ENCODE measurements around the gene KNSTRN.

The KNSTRN gene

DNA sequence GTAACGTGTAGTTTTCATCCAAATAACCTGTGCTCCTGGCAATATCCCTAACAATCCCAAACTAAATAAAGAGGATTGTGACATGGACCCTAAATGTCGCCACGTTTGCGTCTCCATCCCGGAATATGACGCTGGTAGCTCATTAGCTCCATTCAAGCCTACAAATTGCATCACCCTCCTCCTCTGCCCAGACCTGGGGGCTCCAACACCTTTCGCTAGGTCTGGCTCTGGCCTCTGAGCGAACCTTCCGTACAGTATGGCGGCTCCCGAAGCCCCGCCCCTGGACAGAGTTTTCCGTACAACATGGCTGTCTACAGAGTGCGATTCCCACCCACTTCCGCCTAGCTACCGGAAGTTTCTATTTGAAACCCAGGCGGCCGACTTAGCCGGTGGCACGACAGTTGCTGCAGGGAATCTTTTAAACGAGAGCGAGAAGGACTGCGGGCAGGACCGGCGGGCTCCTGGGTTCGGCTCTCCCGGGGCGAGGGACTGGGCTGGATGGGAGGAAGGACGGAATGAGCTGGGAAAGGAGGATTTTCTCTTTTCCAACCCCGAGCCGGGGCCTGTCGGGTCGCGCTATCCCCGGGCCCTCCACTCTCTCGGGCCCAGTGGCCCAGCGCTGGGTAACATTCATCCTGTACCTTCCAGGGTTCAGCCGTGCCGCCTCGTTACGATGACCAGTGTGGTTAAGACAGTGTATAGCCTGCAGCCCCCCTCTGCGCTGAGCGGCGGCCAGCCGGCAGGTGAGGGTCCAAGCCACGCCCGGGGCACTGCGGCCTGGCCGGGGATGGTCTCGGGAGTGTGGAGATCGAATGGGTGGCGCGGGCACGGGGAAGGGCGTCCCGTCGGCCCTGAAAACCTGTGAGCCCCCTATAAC lies at the start of gene KNSTRN:
Gene KNSTRN, plus strand, starts transcription at position 142 of the 877 bp plus-strand sequence. Its CDS starts 115 bp downstream, at position 257.
- DNase-seq, result peak; percentile 91

DNA sequence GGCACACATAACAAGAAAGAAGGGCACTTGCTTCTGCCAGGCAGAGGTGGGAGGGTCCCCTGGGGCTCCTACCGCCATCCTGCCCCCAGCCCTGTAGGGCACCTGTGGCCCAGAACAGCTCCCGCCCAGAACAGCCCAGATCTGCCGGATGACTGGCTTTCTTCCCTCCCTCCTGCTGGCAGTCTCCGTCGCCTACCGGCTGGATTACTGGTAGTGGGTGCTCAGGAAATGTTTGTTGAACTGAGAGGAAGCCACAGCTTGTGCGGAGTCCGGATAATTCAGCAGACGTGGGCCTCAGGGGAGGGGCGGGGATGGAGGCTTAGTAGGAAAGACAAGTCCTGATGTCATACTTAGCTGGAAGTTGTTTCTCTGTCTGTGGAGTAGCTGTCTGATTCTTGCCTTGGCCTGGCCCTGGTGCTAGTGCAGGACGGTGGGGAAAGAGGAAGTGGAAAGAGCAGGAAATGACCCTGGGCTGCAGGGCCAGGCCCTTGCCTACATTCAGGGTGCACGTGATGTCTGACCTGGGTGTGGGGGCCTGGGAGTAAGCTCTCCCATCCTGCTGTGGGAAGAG lies 48.5 kb upstream of the KNSTRN start:
- peak; percentile 31 for DNase-seq

- no peak for DNase-seq
Measured at GRCh38 chr15:40334541-40334940, 48.0 kb upstream of the KNSTRN start.

GRCh38 chr15:40334941-40335795 lies 47.4 kb upstream of the KNSTRN start:
- DNase-seq, result no peak

DNA sequence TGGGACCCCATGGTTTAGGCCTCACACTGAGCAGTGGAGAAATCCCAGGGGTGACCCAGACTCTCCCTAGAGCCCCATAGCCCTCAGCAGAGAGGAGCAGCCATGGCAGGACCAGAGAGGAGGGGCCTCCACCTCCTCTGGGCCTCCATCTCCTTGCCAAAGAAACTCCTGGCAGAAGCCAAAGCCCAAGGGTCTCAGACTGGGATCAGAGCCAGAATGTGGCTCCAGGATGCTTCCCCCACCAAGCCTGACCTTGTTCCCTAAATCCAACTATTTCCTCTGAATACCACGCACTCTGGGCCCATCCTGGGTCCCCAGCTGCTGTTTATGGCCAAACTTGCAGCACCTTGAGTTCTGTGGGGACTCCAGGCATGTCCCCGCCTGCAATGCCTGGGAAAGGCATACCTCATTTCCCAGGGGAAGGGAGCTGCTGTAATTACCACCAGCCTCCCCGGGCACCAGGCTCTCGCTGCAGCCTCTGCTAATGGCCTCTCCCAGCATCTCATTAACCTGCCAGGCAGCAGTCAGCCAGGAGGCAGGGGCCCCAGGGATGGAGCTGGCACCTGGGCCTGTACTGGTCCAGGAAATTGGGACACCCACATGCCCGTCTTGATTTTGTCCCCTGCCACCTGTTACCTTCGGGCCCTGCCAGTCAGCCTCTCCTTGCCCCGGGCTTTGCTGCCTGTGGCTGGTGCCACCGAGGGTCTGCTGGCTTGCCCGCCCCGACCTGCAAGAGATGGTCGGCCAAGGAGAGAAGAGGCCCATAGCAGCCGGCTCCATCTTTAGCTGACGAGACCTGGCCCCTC lies 46.4 kb upstream of the KNSTRN start:
- DNase-seq, result no peak

DNA sequence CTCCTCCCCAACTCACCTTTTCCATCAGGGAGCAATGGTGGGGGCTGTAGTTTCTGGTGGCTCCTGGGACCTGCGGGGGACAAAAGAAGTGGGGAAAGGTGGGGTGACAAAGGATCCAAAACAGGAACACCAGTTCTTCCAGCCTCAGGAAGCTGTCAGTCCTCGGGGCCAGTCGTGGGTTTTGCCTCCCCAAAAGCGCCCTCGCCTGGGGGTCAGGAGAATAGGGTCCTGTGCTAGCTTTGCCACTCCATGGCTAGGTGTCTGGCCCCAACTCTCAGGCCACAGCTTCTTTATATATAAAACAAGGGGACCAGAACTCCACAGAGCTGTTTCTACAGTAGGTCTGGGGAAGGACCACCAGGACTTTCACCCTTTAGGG lies 45.8 kb upstream of the KNSTRN start:
- DNase-seq, result no peak

DNA sequence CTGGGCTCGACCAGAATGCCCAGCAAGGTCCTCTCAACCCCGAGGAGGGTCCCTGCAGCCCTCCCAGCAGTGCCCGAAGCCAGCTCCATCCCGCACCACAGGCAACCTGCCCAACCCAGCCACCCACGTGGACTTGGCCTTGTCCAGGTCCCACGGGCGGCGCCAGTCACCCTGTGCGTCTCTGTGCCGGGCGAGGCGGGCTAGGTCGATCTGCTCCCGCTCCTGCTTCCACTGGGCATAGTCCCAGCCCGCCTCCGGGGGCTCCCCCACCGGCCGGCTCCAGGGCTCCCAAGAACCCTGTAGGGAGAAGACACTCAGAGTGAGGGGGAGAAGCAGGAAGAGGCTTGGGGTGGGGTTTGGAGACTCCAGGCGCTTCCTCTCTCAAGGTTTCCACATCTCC lies 44.9 kb upstream of the KNSTRN start:
- DNase-seq, result no peak

GRCh38 chr15:40338041-40338657 lies 44.4 kb upstream of the KNSTRN start:
- peak; percentile 82 for DNase-seq

DNA sequence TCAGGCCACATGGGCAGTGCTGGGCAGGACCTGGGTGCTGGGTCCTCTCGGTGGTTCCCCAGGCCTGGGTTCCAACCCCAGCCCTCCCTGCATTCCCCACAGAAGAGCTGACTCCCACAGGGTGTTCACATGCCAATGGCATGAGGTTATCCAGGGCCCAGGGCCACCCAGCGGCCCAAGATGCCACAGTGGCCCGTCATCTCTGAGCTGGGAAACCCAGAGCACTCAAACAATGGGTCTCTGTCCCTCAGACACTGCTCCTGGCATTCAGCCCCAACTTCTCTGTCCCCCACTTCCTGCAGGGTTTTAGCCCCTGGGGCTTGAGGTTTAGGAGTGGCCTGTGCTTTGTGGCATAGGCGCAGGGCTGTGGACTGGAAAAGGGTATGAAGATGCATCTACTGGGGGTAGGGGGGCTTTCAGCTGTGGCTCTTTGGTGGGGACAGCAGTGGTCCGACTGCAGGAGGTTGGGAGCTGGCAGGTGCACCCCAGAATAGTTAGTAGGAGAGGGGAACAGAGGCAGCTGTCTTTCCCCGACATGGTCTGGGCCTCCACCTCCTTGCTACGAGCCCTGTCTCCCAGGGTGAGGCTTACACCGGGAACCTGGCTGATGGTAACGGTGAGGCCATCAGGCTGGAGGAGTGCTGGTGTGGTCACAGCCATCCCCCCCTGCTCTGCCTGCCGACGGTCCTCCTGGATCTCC lies 43.5 kb upstream of the KNSTRN start:
- DNase-seq, result no peak

DNA sequence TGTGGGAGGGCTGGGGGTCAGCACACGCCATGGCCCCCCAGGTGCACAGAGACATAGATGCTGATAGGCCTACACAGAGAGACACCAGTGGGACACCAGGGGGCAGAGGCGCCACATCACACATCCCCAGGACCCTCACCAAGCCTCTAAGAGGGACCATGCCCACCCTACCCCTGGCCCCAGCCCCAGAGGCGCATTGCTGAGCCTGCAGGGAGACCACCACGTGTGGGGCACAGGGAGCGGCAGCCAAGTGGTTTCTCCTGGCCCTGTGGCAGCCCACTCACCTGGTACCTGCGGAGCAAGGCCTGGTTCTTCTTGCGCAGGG lies 42.9 kb upstream of the KNSTRN start:
- no peak for DNase-seq

DNA sequence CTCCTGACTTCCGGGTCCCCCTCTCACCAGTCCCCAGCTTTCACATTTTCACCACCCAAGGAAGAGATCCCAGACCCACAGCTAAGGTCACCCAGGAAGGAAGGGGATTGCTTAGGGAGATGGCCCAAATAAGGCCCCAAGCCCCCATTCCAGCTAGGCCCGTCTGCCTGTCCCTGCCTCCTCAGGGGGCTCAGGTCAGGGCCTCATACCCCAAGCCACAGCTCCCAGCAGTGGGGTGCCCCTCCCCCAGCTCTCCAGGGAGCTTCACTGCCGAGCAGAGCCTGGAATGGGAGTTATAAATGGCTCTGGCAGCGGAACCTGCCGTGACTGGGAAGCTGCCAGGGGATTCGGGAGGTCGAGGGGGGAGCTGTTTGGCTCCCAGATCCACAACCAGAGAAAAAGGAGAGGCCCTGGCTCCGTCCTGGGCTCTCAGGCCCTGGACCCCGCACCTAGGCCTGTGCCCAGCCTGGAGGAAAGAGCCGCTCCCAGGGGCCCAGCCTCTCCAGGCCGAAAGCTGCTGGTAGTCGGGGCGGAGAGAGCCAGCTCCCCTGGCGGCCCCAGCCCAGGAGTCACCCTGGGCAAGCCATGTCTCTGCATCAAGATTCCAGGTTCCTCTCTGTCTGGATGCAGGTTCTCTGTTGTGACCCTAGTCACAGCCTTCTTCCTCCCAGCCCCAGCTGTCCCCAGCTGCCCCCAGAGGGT lies 42.3 kb upstream of the KNSTRN start:
- DNase-seq, result no peak

- DNase-seq, result no peak
Measured at GRCh38 chr15:40340740-40341400, 41.7 kb upstream of the KNSTRN start, which contains the start of gene CCDC9B. Gene CCDC9B (minus strand): TSS chr15:40340939. CDS start chr15:40340819, 120 bp downstream.

DNA sequence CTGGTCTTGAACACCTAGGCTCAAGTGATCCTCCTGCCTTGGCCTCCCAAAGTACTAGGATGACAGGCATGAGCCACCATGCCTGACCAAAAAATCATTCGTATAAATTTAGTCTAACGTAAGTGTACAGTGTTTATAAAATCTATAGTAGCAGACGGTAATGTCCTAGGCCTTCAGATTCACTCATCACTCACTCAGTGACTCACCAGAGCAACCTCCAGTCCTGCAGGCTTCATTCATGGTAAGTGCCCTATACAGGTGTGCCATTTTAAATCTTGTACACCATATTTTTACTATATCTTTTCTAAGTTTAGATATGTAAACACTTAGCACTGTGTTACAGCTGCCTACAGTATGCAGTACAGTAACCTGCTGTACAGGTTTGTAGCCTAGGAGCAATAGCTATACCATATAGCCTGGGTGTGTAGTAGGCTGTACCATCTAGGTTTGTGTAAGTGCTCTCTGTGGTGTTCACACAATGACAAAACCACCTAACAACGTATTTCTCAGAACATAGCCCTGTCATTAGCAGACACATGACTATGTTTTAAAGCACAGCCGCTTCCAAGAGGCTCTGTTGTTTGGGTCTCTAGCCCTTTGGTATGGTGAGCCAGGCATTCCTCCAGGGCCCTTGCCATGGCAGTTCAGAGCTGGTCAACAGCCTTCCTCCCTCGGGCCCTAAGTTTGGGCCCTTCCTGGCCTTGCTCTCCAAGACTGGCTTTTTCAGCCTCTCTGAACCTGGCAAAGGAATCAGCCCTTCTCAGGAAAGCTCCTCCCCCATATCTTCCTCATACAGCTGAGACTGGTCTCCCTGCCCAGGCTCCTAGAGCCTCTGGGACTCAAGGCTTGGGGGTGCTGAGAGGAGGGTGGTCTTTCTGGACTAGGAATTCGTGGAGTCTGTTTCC lies 39.9 kb upstream of the KNSTRN start:
- no peak for DNase-seq

GRCh38 chr15:40343512-40343911 lies 39.0 kb upstream of the KNSTRN start:
- DNase-seq, result no peak

DNA sequence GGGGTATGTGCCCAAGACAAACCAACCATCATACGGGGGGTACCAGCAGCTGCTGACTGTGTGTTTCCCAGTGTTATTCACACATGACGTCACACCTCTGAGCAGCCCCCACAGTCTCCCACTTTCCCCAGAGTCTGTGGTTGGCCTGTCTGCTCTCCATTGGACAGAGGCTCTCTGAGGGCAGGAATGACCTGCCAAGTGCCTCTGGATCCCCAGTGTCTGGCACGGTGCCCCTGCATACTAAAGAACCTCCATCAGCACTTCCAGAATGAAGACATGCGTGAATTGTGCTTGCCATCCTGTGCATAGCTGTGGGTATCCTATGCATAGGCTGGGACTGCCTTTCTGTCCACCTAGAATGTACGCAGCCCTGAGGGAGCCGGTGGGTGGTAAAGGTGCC lies 38.3 kb upstream of the KNSTRN start:
- no peak for DNase-seq

DNA sequence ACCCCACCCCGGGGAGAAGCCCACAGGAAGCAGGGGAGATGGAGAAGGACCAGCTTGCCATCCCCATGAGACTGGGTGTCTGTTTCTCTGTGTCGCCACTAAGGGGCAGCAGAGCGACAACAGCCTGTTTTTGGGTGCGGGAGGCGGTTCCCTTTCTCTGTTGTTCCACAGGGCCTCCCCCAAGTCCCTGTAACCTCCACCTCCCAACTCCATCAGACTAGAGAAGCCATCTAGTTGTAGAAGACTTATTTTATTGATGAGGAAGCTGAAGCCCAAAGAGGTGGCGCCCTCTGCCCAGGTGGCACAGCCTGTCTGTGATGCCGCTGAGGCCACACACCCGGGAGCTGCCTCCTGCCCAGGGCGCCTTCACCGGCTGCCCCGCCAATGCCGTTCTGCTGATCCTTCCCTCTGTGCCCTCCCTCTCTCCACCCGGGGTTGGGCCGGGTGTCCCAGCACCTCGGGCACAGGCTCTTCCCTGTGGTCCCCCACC lies 37.8 kb upstream of the KNSTRN start:
- peak; percentile 70 for DNase-seq

DNA sequence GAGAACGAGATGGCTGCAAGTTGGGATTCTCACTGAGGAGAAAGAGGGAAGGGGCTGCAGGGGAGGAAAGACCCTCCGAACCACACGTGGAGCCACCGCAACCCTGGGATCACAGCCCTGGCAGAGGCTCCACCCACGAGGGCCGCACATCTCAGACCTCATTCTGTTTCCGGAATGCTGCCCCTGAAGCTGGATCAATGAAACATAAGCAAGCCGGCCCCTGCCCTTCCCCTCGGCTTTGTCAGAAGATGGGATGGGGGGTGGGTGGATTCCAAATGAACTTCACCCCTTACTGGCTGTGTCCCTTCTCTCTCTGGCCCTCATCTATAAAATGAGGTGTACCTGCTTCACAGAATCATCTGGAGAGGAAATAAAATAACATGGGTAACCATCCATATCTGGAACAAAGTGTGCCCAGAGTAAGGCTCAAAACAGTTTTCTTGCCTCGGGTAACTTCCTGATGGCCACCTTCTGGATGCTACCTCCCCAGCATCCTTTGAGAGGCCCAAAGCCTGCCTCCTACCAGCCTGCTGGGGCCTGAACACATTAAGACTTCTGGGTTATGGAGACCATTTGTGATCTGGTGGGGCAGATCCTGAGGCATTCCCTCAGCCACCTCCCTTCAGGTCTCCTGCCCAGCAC lies 37.2 kb upstream of the KNSTRN start:
- no peak for DNase-seq

GRCh38 chr15:40345867-40346578 lies 36.5 kb upstream of the KNSTRN start:
- DNase-seq, result no peak
